GM19351 (cell line): Measurements from ENCODE around the gene NCAM1.

Experiments used
- ATAC-seq: cut with Tn5 transposase; IDR thresholded peaks from one replicate; pipeline ENCODE4 v1.9.1; 2021; ENCODE audit warnings: mild to moderate bottlenecking, moderate library complexity; ENCODE audit not compliant: unreplicated experiment

NCAM1 gene

DNA sequence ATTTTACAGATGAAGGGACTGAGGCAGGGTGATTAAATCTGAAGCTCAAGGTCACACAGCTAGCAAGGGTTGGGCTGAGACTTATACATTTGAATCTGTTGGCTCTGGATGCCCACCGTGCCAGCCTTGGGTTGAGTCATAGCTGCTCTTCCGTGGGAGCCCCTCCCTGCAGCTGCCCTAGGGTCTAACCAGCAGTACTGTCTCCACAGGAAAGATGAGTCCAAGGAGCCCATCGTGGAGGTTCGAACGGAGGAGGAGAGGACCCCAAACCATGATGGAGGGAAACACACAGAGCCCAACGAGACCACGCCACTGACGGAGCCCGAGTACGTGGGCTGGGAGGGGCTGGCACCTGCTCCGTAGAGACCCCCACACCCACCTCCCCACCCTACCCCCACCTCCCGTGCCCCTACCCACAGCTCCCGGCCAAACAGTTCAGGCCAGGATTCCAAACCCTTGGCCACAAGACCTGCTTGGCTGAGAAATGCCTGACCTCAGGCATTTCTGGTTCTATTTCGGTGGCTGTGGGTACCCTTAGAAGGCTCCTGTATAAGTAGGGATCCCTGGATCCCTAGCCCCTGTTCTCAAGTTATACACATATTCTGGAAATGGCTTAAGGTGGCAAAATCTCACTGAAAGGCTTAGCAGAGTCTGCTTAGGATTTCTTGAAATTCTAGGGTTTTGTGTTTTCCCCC lies 310.5 kb downstream of the NCAM1 start:
- ATAC-seq, result no peak

DNA sequence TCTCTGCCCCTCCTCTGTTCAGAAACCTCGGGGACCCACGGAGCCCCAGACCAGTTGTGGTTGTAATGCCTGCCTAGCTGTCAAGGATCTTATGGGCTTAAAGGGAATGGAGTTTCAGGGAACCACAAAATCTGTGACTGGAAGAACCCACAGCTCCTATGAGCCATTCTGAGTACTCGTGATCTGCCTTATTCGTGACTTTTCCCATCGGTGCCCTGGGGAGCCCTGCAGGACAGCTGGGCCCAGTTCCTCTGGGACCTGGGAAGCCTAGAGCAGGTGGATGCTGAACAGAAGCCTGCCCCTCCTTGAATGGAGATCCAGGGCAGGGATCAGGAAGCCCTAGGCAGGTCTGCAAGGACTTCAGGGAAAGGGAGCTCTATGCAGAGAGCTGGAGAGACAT lies 311.1 kb downstream of the NCAM1 start:
- ATAC-seq, result no peak

GRCh38 chr11:113272927-113273615 lies 311.9 kb downstream of the NCAM1 start:
- ATAC-seq, result no peak

GRCh38 chr11:113273720-113274119 lies 312.5 kb downstream of the NCAM1 start:
- no peak for ATAC-seq

- ATAC-seq, result no peak
These were observed 313.7 kb downstream of the NCAM1 start for GRCh38 chr11:113274713-113275582.

DNA sequence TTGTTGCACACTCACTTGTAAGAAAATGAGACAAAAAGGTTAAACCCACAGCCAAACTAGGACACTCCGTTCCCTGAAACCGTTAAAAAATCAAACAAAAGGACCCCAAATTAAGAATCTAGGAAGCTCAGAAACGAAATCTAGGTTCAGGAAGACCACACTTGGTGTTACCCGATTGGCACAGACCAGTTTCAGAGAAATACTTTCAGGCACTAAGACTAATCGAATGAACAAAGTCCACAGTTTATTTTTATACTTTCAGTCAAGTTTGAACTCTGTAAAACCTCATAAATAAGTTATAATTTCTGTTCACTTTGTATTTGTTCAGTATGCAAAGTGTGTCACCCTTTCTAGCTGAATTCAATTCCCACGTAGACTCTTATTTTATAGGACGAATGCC lies 314.4 kb downstream of the NCAM1 start:
- no peak for ATAC-seq

DNA sequence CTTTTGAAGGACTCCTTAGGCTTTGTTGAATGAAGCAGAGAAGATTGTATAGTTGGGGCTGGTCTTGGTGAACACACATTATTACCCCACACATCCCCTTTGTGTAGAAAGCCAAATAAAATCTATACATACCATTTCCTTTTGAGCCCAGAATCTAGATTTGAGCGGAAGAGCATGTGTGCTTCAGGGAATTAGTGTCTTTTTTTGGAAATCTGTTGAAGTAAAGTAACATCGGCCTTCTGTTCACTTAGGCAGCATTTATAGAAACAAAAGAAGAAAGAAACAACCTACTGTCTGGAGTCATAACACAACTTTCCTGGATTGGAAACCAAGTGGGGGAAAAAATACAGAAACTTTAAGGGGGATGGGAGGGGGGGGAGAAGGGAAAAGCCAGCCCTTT lies 315.2 kb downstream of the NCAM1 start:
- ATAC-seq, result no peak

- no peak for ATAC-seq
These were observed 316.7 kb downstream of the NCAM1 start for GRCh38 chr11:113277907-113278306.

DNA sequence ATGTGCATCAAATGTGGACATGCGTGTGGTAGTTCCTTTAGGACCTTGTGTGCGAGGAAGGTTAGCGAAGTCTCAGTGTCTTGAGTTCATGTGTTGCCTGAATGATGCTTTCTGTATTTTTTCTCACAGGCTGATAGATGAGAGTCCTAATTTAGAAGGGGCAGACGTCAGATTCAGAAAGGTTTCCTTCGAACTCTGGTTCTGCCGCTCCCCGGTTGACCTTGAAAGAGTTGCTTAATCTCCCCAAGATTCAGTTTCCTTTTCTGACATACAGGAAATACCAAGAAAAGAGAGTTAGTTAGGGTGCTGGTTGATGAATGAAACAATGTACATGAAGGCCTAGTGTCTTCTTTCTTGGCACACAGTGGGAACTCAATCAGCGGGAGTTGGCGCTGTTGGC lies 317.3 kb downstream of the NCAM1 start:
- no peak for ATAC-seq

DNA sequence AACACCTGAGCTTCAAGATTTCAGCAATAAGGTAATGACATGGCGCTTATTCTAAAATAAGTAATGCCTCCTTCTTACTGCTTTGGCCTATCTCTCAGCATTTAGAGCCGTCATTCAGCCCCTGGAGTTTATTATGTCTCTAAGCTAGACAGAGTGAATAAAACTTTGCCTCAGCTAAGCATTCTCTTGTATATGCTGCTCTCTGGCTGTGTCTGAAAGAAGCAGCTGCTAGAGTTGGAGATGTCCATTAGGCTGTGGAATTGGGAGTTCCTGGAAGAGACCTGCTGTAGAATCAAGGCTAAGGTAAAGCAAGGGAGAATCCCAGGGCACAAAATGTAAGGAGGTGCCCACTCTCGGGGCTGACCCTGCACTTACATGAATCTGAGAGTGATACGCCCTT lies 317.7 kb downstream of the NCAM1 start:
- no peak for ATAC-seq

DNA sequence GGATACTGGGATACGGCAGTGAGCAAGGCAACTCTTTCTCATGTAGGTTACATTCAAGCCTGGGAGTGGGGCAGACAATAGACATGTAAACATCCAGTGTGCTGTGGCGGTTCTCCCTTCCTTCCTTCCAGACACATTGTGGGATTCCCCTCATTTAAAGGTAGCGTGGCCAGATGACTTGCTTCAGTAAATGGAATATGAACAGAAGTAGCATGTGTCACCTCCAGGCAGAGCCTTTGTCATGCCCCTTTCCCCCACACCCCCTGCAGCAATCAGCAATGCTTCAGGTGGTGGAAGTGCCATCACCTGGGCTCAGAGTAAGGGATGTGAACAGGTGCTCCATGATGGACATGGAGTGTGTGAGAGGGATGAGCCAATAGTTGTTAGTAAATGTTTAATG lies 318.4 kb downstream of the NCAM1 start:
- no peak for ATAC-seq

DNA sequence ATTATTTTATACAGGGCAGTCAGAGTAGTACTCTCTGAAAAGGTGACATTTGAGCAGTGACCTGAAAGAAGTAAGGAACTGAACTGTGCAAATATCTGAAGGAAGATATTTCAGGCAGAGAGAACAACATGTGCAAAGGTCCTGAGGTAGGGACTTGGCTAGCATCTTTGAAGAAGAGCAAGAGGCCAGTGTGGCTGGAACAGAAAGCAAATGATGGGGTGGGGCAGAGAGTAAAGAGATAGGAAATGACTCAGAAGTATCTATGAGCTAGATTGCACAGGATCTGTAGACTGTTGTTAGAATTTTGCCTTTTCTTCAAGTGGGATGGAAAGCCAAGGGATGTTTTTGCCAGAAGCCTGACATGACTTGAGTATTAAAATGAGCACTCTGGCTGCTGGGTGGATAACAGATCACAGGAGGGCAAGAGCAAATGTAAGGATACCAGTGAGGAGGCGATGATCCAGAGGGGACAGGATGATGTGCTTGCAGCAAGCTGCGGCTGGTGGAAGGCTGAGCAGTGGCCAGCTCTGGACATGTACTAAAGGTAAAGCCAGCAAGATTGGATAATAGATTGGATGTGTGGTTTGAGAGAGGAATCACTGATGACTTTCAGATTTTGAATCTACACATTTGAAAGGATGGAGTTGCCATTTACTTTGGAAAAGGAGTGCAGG lies 320.0 kb downstream of the NCAM1 start:
- ATAC-seq, result no peak

GRCh38 chr11:113282898-113283437 lies 321.7 kb downstream of the NCAM1 start:
- ATAC-seq, result no peak

DNA sequence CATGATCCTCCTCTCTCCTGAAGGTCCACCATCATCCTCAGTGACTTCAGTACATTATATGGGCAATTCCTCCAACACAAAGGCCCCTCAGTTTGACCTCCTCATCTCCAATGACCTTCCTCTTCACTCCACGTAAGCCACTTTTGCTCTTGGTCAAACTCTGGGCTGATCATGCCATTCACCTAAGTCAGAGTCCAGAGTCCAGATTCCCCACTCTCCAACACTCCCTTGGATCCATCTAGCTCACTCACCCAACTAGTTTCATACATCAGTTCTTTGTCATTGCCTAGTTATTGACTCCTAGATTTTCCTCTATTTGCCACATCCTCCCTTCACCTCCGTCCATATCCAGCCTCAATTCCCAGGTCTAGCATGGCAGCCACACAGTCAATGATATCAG lies 322.7 kb downstream of the NCAM1 start:
- no peak for ATAC-seq

DNA sequence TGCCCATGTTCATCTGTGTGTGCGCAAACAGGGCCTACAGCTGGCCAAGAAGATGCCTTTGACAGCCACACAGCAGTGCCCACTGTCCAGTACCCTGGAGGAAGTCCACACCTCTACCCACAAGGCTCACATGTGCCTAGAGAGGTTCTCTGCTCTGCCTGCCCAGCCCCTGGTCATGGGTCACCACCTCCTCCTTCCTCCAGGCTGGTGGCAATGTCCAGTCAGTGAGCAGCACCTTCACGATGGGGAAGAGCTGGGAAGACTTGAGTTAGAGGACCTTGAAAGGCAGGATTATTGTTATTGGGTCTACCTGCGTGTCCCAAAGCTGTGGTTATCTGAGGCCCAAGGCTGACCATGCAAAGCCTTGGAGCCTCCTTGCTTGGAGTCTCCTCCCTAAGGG lies 324.8 kb downstream of the NCAM1 start:
- no peak for ATAC-seq

DNA sequence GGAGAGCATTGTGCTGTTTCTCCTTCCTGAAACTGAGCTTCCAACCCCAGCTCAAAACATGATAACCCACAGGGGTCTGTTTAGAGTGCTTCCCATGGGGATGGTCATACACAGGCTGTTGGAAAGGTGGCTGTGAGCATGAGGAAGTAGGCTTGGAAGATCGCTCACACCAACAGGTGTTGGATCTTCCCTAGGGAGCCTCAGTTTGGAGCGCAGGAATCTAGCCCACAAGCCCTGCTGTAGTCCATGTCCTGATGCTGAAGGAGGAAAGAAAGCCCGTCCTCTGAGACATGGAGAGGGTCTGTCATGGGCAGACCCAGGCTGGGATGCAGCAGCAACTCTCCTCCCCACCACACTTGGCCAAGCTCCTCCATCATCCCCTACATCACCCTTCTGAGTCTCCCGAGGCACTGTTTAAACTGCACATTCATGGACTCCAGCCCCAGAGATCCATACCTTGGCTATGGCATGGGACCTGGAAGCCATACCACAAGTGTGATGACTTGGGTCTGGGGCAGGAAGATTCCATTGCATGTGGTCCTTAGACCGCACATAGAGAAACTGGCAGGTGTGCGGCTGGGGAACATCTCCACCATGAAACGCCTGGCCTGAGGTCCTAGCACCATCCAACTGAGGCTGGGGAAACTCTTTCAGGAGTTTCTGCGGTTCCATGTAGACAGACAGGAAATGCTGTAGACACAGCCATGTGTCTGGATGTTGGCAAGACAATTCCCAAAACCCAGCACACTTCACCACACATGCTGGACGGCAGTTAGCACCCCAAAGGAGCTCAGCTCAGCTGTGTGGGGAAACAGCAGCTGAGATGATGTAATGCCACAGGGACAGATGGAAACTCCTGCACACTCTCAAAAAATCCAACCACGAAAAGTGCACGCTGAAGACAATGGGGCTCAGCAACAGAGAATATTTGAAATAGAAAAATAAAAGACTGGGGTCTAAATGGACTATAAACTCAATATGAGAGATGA lies 325.6 kb downstream of the NCAM1 start:
- no peak for ATAC-seq

GRCh38 chr11:113287801-113288200 lies 326.6 kb downstream of the NCAM1 start:
- ATAC-seq, result no peak

GRCh38 chr11:113288286-113288863 lies 327.2 kb downstream of the NCAM1 start:
- no peak for ATAC-seq

- ATAC-seq, result peak; percentile 81
These were observed 328.4 kb downstream of the NCAM1 start for GRCh38 chr11:113289431-113290187.
